Vagina (tissue), 2 donors: ENCODE results near the gene FMOD. TPM values are rescaled to one million over a fixed set of nuclear protein-coding genes. Genes with fewer than 3 reads are reported as not detected.

ENCODE experiments used
- DNase-seq, 2 donors: peaks; one replicate each; pipeline ENCODE4 v3.0.0-alpha.2; 2017; ENCODE audit errors: extremely low spot score in 2 of 2
- H3K27ac ChIP-seq: fragments of 200-600 bp; sonication (generic); one replicate; pipeline ENCODE4 v1.5.1; 2019
- H3K27me3 ChIP-seq: fragments of 200-600 bp; sonication (generic); one replicate; pipeline ENCODE4 v1.5.1; 2019
- H3K36me3 ChIP-seq, 2 donors: fragments of 200-600 bp; sonication (generic); one replicate each; pipeline ENCODE4 v1.5.1; 2017 to 2019
- H3K4me1 ChIP-seq: fragments of 200-600 bp; sonication (generic); one replicate; pipeline ENCODE4 v1.5.1; 2019
- H3K4me3 ChIP-seq, 2 donors: fragments of 200-600 bp; sonication (generic); 1 replicate in 1 of 2; 2 replicates in 1 of 2; pipeline ENCODE4 v1.5.1; 2016 to 2019
- H3K9me3 ChIP-seq: fragments of 200-600 bp; sonication (generic); one replicate; pipeline ENCODE4 v1.5.1; 2019
- CTCF ChIP-seq, 3 experiments: fragments of 450-650 bp in 2 of 3; fragments of 200-600 bp in 1 of 3; sonication (generic) in 1 of 3; IDR thresholded peaks; one replicate each; pipeline ENCODE4 v1.5.1; 2017 to 2019; ENCODE audit warnings: antibody characterized with exemption in 3 of 3, mild to moderate bottlenecking in 2 of 3, moderate library complexity in 2 of 3
- POLR2A ChIP-seq, 2 donors: fragments of 450-650 bp; IDR thresholded peaks; one replicate each; pipeline ENCODE4 v1.6.1; 2017; ENCODE audit warnings: antibody characterized with exemption in 2 of 2, mild to moderate bottlenecking in 2 of 2, moderate library complexity in 2 of 2
- POLR2AphosphoS5 ChIP-seq, 2 donors: sonication (generic); formaldehyde crosslinking; IDR thresholded peaks; one replicate each; pipeline ENCODE4 v1.9.0; 2017; ENCODE audit warnings: antibody characterized with exemption in 2 of 2, mild to moderate bottlenecking in 2 of 2, low read depth in 1 of 2; ENCODE audit not compliant: insufficient read depth in 1 of 2
- intact Hi-C: fragments of 100-400 bp; cut with DNase I; formaldehyde crosslinking; loops from one replicate; pipeline ENCODE4 v1.15.1; 2023
- total RNA-seq: library from RNA; depleted of rRNA; stranded (reverse); fragments of >200 nt; gene quantifications from one replicate; pipeline ENCODE4 v1.2.3, GENCODE V29; 2016

The FMOD gene
- total RNA-seq, 1 donor from 2014 or later: 80.3 TPM

- H3K9me3 ChIP-seq: no peaks in the 10 kb centered on the region
- H3K27me3 ChIP-seq: no peaks in the 10 kb centered on the region
- peaks cover 25% of the 10 kb centered on the region for H3K4me1 ChIP-seq
- TF ChIP-seq POLR2A (IDR thresholded peaks at IDR 0.05) (no peak), CTCF (IDR thresholded peaks at IDR 0.05) (peak; percentile 71 to 88 (median 76)), POLR2AphosphoS5 (IDR thresholded peaks at IDR 0.05; ENCODE audit: insufficient read depth in 1 of 2, low read depth in 1 of 2) (no peak)
- H3K36me3 ChIP-seq: no peaks in the 10 kb centered on the region
- intact Hi-C loops: loop anchor here (10.0 kb wide), 1 partner anchor 294 kb away; no protein-coding TSS in a partner anchor
- no peak for DNase-seq
- no peak overlapping the region for H3K4me3 ChIP-seq
- H3K27ac ChIP-seq: peak overlapping the region; percentile 54
Measured at GRCh38 chr1:203338335-203339036, 12.4 kb downstream of the FMOD start.

- intact Hi-C loops: loop anchor here (10.0 kb wide), 1 partner anchor 291 kb away; no protein-coding TSS in a partner anchor
- Histone ChIP-seq H3K27ac (no peak overlapping the region), H3K4me1 (peaks cover 13% of the 10 kb centered on the region), H3K36me3 (no peaks in the 10 kb centered on the region), H3K4me3 (no peak overlapping the region), H3K27me3 (no peaks in the 10 kb centered on the region), H3K9me3 (no peaks in the 10 kb centered on the region)
- DNase-seq: no peak
- no peak for TF ChIP-seq POLR2A (IDR thresholded peaks at IDR 0.05)
- no peak for TF ChIP-seq POLR2AphosphoS5 (IDR thresholded peaks at IDR 0.05; ENCODE audit: insufficient read depth in 1 of 2, low read depth in 1 of 2)
- TF ChIP-seq CTCF (IDR thresholded peaks at IDR 0.05): no peak
Measured at GRCh38 chr1:203336097-203336496, 14.8 kb downstream of the FMOD start.

- no peak for DNase-seq
- Histone ChIP-seq H3K9me3 (no peaks in the 10 kb centered on the region), H3K4me3 (no peak overlapping the region), H3K36me3 (no peaks in the 10 kb centered on the region), H3K27me3 (no peaks in the 10 kb centered on the region), H3K4me1 (peaks cover 13% of the 10 kb centered on the region), H3K27ac (no peak overlapping the region)
- intact Hi-C loops: loop anchor here (10.0 kb wide), 1 partner anchor 291 kb away; no protein-coding TSS in a partner anchor
- no peak for TF ChIP-seq POLR2A (IDR thresholded peaks at IDR 0.05)
- TF ChIP-seq POLR2AphosphoS5 (IDR thresholded peaks at IDR 0.05; ENCODE audit: insufficient read depth in 1 of 2, low read depth in 1 of 2): no peak
- no peak for TF ChIP-seq CTCF (IDR thresholded peaks at IDR 0.05)
Measured at GRCh38 chr1:203335503-203335902, 15.4 kb downstream of the FMOD start.

GRCh38 chr1:203331224-203331623, 19.7 kb downstream of the FMOD start:
- TF ChIP-seq POLR2A (IDR thresholded peaks at IDR 0.05) (no peak), CTCF (IDR thresholded peaks at IDR 0.05) (no peak), POLR2AphosphoS5 (IDR thresholded peaks at IDR 0.05; ENCODE audit: insufficient read depth in 1 of 2, low read depth in 1 of 2) (peak in 1 of 2 donors; percentile 19)
- Histone ChIP-seq H3K4me1 (peaks cover 29% of the 10 kb centered on the region), H3K27me3 (no peaks in the 10 kb centered on the region), H3K9me3 (no peaks in the 10 kb centered on the region), H3K27ac (no peak overlapping the region), H3K4me3 (no peak overlapping the region), H3K36me3 (no peaks in the 10 kb centered on the region)
- DNase-seq: no peak
- intact Hi-C loops: loop anchor here (10.0 kb wide), 1 partner anchor 286 kb away; no protein-coding TSS in a partner anchor

DNA sequence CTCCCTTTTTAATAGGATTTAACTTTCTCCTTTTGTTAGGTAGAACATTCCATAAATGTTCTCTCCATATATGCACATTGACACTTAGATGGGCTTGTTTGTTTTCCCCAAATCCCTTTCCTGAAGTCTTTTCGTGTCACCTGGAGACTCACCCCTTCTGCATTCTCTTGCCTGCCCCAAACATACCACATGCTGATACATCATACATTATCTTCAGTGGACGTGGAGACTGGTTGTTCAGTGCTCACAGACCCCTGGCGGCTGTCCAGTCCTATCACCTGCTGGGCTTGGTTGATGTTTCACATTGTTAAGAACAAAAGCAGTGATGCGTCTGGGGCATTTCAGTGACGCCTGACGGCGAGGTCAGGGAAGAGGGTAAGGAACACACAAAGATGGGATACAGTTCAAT, 22.2 kb downstream of the FMOD start:
- H3K27ac ChIP-seq: peak overlapping the region; percentile 89
- intact Hi-C loops: loop anchor here (5.0 kb wide), 1 partner anchor 56 kb away; no protein-coding TSS in a partner anchor
- H3K4me1 ChIP-seq: peaks cover 41% of the 10 kb centered on the region

More for the DNA sequence above, 22.2 kb downstream of the FMOD start:
- no peaks in the 10 kb centered on the region for H3K36me3 ChIP-seq
- DNase-seq: no peak
- H3K9me3 ChIP-seq: no peaks in the 10 kb centered on the region
- TF ChIP-seq POLR2A (IDR thresholded peaks at IDR 0.05) (no peak), CTCF (IDR thresholded peaks at IDR 0.05) (no peak), POLR2AphosphoS5 (IDR thresholded peaks at IDR 0.05; ENCODE audit: insufficient read depth in 1 of 2, low read depth in 1 of 2) (no peak)
- H3K27me3 ChIP-seq: no peaks in the 10 kb centered on the region
- H3K4me3 ChIP-seq: no peak overlapping the region
